Measurements from ENCODE around the gene VDR.
A peak's percentile ranks its signal among the peaks of the same experiment; 100 is the strongest.

VDR gene

GRCh38 chr12:47874316-47874715 lies 30.5 kb downstream of the VDR start:
- TF ChIP-seq CTCF (conservative IDR thresholded peaks at IDR 0.05; ENCODE audit: low read depth) = no peak
- no peak for DNase-seq (ENCODE audit: low spot score)
- CTCF ChIA-PET = interaction anchor here (1.6 kb wide), 1 partner anchor 75 kb away, joined by 5 read pairs; no protein-coding TSS in a partner anchor
- H3K27ac ChIP-seq = no peak overlapping the region
- POLR2A ChIA-PET (ENCODE audit: low non-redundant PET) = no interaction called here

GRCh38 chr12:47870175-47870781 lies 34.5 kb downstream of the VDR start:
- POLR2A ChIA-PET (ENCODE audit: low non-redundant PET) = no interaction called here
- DNase-seq (ENCODE audit: low spot score) = no peak
- no peak for TF ChIP-seq CTCF (conservative IDR thresholded peaks at IDR 0.05; ENCODE audit: low read depth)
- CTCF ChIA-PET = interaction anchor here (0.6 to 1.3 kb wide), 5 partner anchors 9 to 673 kb away, joined by 3 to 5 read pairs (median 3); no protein-coding TSS in a partner anchor
- H3K27ac ChIP-seq = peak overlapping the region; percentile 47

GRCh38 chr12:47868552-47869031 lies 36.2 kb downstream of the VDR start:
- ChIA-PET CTCF (no interaction called here), POLR2A (ENCODE audit: low non-redundant PET) (no interaction called here)
- peak overlapping the region; percentile 63 for H3K27ac ChIP-seq
- no peak for TF ChIP-seq CTCF (conservative IDR thresholded peaks at IDR 0.05; ENCODE audit: low read depth)
- DNase-seq (ENCODE audit: low spot score) = no peak

GRCh38 chr12:47868041-47868440 lies 36.8 kb downstream of the VDR start:
- TF ChIP-seq CTCF (conservative IDR thresholded peaks at IDR 0.05; ENCODE audit: low read depth) = no peak
- POLR2A ChIA-PET (ENCODE audit: low non-redundant PET) = no interaction called here
- H3K27ac ChIP-seq = peak overlapping the region; percentile 63
- no peak for DNase-seq (ENCODE audit: low spot score)
- CTCF ChIA-PET = no interaction called here

- CTCF ChIA-PET = interaction anchor here (0.6 kb wide), 1 partner anchor 163 kb away, joined by 3 read pairs; no protein-coding TSS in a partner anchor
- TF ChIP-seq CTCF (conservative IDR thresholded peaks at IDR 0.05; ENCODE audit: low read depth) = no peak
- peak; percentile 70 for DNase-seq (ENCODE audit: low spot score)
- POLR2A ChIA-PET (ENCODE audit: low non-redundant PET) = no interaction called here
- H3K27ac ChIP-seq = peak overlapping the region; percentile 63
Observed at GRCh38 chr12:47867495-47867941, 37.3 kb downstream of the VDR start.

- DNase-seq (ENCODE audit: low spot score) = no peak
- H3K27ac ChIP-seq = peak overlapping the region; percentile 92
- POLR2A ChIA-PET (ENCODE audit: low non-redundant PET) = no interaction called here
- no peak for TF ChIP-seq CTCF (conservative IDR thresholded peaks at IDR 0.05; ENCODE audit: low read depth)
- CTCF ChIA-PET = no interaction called here
Observed at GRCh38 chr12:47864646-47865235, 40.1 kb downstream of the VDR start.
